ENCODE measurements around the gene DDX60.
"Not testable (repeated sequence)": the region's sequence is repeated elsewhere in the genome, so short reads cannot be mapped to it uniquely, and the experiment has no call there.

DNA sequence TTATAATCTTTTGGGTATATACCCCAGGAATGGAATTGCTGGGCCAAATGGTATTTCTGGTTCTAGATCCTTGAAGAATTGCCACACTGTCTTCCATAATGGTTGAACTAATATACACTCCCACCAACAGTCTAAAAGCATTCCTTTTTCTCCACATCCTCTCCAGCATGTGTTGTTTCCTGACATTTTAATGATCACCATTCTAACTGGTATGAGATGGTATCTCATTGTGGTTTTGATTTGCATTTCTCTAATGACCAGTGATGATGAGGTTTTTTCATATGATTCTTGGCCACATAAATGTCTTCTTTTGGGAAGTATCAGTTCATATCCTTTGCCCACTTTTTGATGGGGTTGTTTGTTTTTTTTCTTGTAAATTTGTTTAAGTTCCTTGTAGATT is 105.0 kb downstream of the DDX60 start:
- TF ChIP-seq, protein P1, sequence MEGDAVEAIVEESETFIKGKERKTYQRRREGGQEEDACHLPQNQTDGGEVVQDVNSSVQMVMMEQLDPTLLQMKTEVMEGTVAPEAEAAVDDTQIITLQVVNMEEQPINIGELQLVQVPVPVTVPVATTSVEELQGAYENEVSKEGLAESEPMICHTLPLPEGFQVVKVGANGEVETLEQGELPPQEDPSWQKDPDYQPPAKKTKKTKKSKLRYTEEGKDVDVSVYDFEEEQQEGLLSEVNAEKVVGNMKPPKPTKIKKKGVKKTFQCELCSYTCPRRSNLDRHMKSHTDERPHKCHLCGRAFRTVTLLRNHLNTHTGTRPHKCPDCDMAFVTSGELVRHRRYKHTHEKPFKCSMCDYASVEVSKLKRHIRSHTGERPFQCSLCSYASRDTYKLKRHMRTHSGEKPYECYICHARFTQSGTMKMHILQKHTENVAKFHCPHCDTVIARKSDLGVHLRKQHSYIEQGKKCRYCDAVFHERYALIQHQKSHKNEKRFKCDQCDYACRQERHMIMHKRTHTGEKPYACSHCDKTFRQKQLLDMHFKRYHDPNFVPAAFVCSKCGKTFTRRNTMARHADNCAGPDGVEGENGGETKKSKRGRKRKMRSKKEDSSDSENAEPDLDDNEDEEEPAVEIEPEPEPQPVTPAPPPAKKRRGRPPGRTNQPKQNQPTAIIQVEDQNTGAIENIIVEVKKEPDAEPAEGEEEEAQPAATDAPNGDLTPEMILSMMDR (IDR thresholded peaks at IDR 0.05) = not testable (repeated sequence)
- not testable (repeated sequence) for TF ChIP-seq NR2C2 (CRISPR knock-in tag; IDR thresholded peaks at IDR 0.05); RELA (CRISPR knock-in tag; IDR thresholded peaks at IDR 0.05; ENCODE audit: borderline replicate concordance); TCF7 (CRISPR knock-in tag; IDR thresholded peaks at IDR 0.05; ENCODE audit: low read depth); ZNF416 (CRISPR knock-in tag; IDR thresholded peaks at IDR 0.05); JUN (CRISPR knock-in tag; IDR thresholded peaks at IDR 0.05); ZNF138 (CRISPR knock-in tag; conservative IDR thresholded peaks at IDR 0.05)
- TF ChIP-seq, protein P2, sequence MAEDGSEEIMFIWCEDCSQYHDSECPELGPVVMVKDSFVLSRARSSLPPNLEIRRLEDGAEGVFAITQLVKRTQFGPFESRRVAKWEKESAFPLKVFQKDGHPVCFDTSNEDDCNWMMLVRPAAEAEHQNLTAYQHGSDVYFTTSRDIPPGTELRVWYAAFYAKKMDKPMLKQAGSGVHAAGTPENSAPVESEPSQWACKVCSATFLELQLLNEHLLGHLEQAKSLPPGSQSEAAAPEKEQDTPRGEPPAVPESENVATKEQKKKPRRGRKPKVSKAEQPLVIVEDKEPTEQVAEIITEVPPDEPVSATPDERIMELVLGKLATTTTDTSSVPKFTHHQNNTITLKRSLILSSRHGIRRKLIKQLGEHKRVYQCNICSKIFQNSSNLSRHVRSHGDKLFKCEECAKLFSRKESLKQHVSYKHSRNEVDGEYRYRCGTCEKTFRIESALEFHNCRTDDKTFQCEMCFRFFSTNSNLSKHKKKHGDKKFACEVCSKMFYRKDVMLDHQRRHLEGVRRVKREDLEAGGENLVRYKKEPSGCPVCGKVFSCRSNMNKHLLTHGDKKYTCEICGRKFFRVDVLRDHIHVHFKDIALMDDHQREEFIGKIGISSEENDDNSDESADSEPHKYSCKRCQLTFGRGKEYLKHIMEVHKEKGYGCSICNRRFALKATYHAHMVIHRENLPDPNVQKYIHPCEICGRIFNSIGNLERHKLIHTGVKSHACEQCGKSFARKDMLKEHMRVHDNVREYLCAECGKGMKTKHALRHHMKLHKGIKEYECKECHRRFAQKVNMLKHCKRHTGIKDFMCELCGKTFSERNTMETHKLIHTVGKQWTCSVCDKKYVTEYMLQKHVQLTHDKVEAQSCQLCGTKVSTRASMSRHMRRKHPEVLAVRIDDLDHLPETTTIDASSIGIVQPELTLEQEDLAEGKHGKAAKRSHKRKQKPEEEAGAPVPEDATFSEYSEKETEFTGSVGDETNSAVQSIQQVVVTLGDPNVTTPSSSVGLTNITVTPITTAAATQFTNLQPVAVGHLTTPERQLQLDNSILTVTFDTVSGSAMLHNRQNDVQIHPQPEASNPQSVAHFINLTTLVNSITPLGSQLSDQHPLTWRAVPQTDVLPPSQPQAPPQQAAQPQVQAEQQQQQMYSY (CRISPR knock-in tag; IDR thresholded peaks at IDR 0.05) = not testable (repeated sequence)
